ENCODE results near the gene DTX1. TPM values are rescaled to one million over a fixed set of nuclear protein-coding genes. Genes with fewer than 3 reads are reported as not detected.

DTX1 gene
- total and polyA plus RNA-seq, 2 of the 8 experiments (the other 6 are each of a cell fraction or from before 2014, with no cell fraction given) = 4.7 to 6.9 TPM

DNA sequence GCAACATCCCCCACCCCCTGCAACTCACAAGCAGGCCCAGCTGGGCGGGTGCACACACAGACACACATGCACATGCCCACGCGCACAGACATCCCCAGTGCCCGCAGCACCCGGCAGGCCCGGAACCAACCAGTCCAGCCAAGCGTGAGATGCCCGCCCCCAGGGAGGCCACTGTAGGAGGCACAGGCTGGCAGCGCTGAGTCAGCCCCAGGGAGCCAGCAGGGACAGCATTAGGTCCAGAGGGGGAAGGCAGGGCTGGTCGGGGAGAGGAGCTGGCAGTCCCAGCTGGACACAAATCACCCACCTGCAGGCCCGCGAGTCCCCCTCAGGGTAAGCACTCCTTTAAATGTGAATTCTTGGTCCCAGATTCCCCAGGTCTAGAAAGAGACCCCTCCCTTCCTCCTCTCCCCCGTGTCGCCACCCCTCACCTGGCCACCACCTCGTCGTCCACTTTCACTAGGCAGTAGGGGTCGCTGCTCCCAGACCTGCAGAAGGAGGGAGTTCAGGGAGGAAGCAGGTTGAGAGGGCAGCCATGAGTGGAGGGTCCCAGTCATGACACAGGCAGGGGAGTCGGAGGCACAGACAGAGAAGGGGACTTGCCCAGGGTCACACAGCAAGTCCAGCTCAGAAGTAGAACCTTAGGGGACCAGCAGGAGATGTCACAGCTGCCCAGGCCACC, 74.1 kb downstream of the DTX1 start (continued):
- TF ChIP-seq ZNF274 (IDR thresholded peaks at IDR 0.05; ENCODE audit: borderline replicate concordance, extremely low read depth, low read length) = no peak
- no peak for TF ChIP-seq SUZ12 (IDR thresholded peaks at IDR 0.05; ENCODE audit: low read length)
- TF ChIP-seq KDM4A (IDR thresholded peaks at IDR 0.05; ENCODE audit: low read depth, low read length, severe bottlenecking) = no peak
- TF ChIP-seq SAP30 (IDR thresholded peaks at IDR 0.05; ENCODE audit: insufficient read depth, insufficient replicate concordance, low read length) = no peak
- TF ChIP-seq EGR1 (IDR thresholded peaks at IDR 0.05; ENCODE audit: borderline replicate concordance, low read depth, low read length) = no peak
- TF ChIP-seq SIN3A (conservative IDR thresholded peaks at IDR 0.05 in 1 of 2, IDR thresholded peaks at IDR 0.05 in 1 of 2; ENCODE audit: low read depth in 1 of 2, low read length in 2 of 2) = no peak
- no peak for TF ChIP-seq EP300 (IDR thresholded peaks at IDR 0.05; ENCODE audit: borderline replicate concordance in 1 of 2, low read depth in 2 of 2, low read length in 2 of 2)
- TF ChIP-seq BCL11A (IDR thresholded peaks at IDR 0.05; ENCODE audit: low read depth in 2 of 2, low read length in 2 of 2) = no peak
- TF ChIP-seq SP2 (IDR thresholded peaks at IDR 0.05; ENCODE audit: low read length) = no peak
- TF ChIP-seq, protein P1, sequence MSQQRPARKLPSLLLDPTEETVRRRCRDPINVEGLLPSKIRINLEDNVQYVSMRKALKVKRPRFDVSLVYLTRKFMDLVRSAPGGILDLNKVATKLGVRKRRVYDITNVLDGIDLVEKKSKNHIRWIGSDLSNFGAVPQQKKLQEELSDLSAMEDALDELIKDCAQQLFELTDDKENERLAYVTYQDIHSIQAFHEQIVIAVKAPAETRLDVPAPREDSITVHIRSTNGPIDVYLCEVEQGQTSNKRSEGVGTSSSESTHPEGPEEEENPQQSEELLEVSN (IDR thresholded peaks at IDR 0.05) = no peak
- TF ChIP-seq BACH1 (IDR thresholded peaks at IDR 0.05; ENCODE audit: low read length) = no peak; the same call in 1 of the 2 replicates
- TF ChIP-seq RBBP5 (IDR thresholded peaks at IDR 0.05; ENCODE audit: borderline replicate concordance, low read depth, low read length) = no peak
- TF ChIP-seq TCF12 (IDR thresholded peaks at IDR 0.05; ENCODE audit: low read depth, low read length) = no peak
- TF ChIP-seq KDM5A (IDR thresholded peaks at IDR 0.05; ENCODE audit: low read length) = no peak
- no peak for TF ChIP-seq TAF1 (IDR thresholded peaks at IDR 0.05; ENCODE audit: low read depth, low read length)
- no peak for TF ChIP-seq RNF2 (IDR thresholded peaks at IDR 0.05; ENCODE audit: borderline replicate concordance, low read depth, low read length, missing control alignments, poor library complexity, severe bottlenecking)
- TF ChIP-seq, protein P2, sequence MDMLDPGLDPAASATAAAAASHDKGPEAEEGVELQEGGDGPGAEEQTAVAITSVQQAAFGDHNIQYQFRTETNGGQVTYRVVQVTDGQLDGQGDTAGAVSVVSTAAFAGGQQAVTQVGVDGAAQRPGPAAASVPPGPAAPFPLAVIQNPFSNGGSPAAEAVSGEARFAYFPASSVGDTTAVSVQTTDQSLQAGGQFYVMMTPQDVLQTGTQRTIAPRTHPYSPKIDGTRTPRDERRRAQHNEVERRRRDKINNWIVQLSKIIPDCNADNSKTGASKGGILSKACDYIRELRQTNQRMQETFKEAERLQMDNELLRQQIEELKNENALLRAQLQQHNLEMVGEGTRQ (IDR thresholded peaks at IDR 0.05; ENCODE audit: low read length) = no peak
- TF ChIP-seq GABPA (IDR thresholded peaks at IDR 0.05; ENCODE audit: borderline replicate concordance, insufficient read depth, low read length) = no peak
- no peak for TF ChIP-seq POLR2A (IDR thresholded peaks at IDR 0.05; ENCODE audit: control extremely low read depth in 1 of 2, low read depth in 2 of 2, low read length in 2 of 2)
